ENCODE results near the gene IL33.

DNA sequence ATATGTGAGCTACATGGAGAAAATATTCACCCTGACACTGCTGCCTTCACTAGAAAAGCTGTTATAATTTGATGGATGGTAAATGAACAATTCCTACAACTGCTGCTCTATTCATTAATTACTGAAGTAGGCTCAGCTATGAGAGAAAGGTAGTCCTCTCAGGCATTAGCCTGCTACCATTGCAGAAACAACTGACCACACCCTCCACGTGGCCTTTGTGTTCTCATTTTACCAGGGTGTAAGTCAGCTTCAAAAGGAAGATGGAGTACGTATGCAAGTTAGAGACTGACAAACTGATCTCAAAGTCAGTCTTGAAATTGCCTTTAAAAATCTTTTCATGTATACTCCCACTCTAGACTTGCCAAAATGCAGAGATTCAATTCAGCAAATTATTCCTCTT, 86.3 kb downstream of the IL33 start:
- TF ChIP-seq, protein P1, sequence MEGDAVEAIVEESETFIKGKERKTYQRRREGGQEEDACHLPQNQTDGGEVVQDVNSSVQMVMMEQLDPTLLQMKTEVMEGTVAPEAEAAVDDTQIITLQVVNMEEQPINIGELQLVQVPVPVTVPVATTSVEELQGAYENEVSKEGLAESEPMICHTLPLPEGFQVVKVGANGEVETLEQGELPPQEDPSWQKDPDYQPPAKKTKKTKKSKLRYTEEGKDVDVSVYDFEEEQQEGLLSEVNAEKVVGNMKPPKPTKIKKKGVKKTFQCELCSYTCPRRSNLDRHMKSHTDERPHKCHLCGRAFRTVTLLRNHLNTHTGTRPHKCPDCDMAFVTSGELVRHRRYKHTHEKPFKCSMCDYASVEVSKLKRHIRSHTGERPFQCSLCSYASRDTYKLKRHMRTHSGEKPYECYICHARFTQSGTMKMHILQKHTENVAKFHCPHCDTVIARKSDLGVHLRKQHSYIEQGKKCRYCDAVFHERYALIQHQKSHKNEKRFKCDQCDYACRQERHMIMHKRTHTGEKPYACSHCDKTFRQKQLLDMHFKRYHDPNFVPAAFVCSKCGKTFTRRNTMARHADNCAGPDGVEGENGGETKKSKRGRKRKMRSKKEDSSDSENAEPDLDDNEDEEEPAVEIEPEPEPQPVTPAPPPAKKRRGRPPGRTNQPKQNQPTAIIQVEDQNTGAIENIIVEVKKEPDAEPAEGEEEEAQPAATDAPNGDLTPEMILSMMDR (conservative IDR thresholded peaks at IDR 0.05 in 1 of 2, IDR thresholded peaks at IDR 0.05 in 1 of 2; ENCODE audit: extremely low read depth in 1 of 2, insufficient read depth in 1 of 2, low read depth in 1 of 2, low read length in 2 of 2) = no peak
- no peak for TF ChIP-seq EZH2 (IDR thresholded peaks at IDR 0.05; ENCODE audit: borderline replicate concordance, low read length)
